MCF 10A (cell line): ENCODE measurements around the gene GTF2B. TPM values are rescaled to one million over a fixed set of nuclear protein-coding genes. Genes with fewer than 3 reads are reported as not detected.

Experiments used
- BruUV-seq: library from RNA; stranded (reverse); fragments of 400-500 nt; replicated peaks from 2 replicates; lab custom pipeline; 2021; lab: Mats Ljungman, UMichigan
- CTCF ChIA-PET: fragments of 300-600 bp; sonication (Branson Sonifier 250); formaldehyde crosslinking; extraction: SDS; loops from one replicate; lab custom pipeline; 2021; ENCODE audit warnings: antibody characterized with exemption, inconsistent platforms; lab: Yijun Ruan, JAX
- POLR2A ChIA-PET: fragments of 300-600, 350-650 bp; sonication (Branson Sonifier 250); formaldehyde crosslinking; extraction: SDS; loops from one replicate; lab custom pipeline; 2020; ENCODE audit warnings: antibody characterized with exemption, inconsistent platforms; lab: Yijun Ruan, JAX
- DNase-seq: peaks from one replicate; pipeline ENCODE4 v3.0.0-alpha.2; 2018; ENCODE audit not compliant: unreplicated experiment
- H3K27ac Mint-ChIP-seq: one replicate; pipeline ENCODE4 v1.8.0; 2022; ENCODE audit warnings: mild to moderate bottlenecking, low read depth, mixed read lengths; ENCODE audit not compliant: unreplicated experiment
- H3K27me3 Mint-ChIP-seq: one replicate; pipeline ENCODE4 v1.8.0; 2022; ENCODE audit warnings: mixed read lengths; ENCODE audit not compliant: insufficient read depth, unreplicated experiment
- H3K36me3 Mint-ChIP-seq: one replicate; pipeline ENCODE4 v1.8.0; 2022; ENCODE audit warnings: mild to moderate bottlenecking, moderate library complexity, mixed read lengths; ENCODE audit not compliant: insufficient read depth, unreplicated experiment
- H3K4me1 Mint-ChIP-seq: one replicate; pipeline ENCODE4 v1.8.0; 2022; ENCODE audit warnings: mixed read lengths; ENCODE audit not compliant: insufficient read depth, unreplicated experiment
- H3K4me3 Mint-ChIP-seq: one replicate; pipeline ENCODE4 v1.8.0; 2022; ENCODE audit warnings: mild to moderate bottlenecking, moderate library complexity, mixed read lengths; ENCODE audit not compliant: unreplicated experiment
- H3K9me3 Mint-ChIP-seq: one replicate; pipeline ENCODE4 v1.8.0; 2022; ENCODE audit warnings: mixed read lengths; ENCODE audit not compliant: unreplicated experiment
- intact Hi-C: fragments of 100-400 bp; cut with micrococcal nuclease; formaldehyde crosslinking; loops from 2 replicates; pipeline ENCODE4 v1.14.1; 2022
- total RNA-seq: library from RNA; stranded (reverse); gene quantifications from 2 replicates; pipeline ENCODE4 v1.2.3, GENCODE V29; 2022
- TF ChIP-seq, protein P1 (sequence below): fragments of 200-600 bp; IDR thresholded peaks from one replicate; pipeline ENCODE4 v1.8.0; 2022; ENCODE audit warnings: antibody characterized with exemption, mild to moderate bottlenecking; ENCODE audit not compliant: unreplicated experiment

Gene GTF2B
- total RNA-seq, 1 experiment from 2014 or later, result 18.8 TPM

DNA sequence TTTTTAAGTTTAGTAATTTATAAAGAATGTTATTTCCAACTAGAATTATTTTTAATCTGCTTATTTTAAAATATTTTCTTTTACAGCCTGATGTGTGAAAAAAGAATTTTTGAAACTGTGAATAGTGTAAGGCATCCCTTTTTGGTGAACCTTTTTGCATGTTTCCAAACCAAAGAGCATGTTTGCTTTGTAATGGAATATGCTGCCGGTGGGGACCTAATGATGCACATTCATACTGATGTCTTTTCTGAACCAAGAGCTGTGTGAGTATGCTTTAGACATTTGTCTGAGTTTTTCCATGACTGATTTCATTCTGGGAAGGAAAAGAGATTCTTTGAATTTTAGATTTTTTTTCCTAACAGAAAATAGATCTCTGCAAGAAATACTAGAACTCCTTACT is 77.9 kb downstream of the GTF2B start:
- DNase-seq, result no peak
- CTCF ChIA-PET, result interaction anchor here (0.7 kb wide), 1 partner anchor 797 kb away, joined by 3 read pairs; no protein-coding TSS in a partner anchor
- BruUV-seq, result no TSS peak

DNA sequence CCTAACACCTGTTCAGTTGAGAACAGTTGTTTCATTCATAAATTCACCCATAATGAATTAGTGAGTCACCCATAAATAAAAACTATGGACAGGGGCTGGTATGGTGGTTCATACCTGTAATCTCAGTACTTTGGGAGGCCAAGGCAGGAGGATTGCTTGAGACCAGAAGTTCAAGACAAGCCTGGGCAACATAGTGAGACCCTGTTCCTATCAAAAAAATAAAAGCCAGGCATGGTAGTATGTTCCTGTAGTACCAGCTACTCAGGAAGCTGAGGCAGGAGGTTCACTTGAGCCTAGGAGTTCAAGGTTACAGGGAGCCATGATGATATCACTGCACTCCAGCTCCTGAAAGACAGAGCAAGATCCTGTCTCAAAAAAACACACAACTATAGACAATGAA is 79.0 kb downstream of the GTF2B start:
- H3K4me1 Mint-ChIP-seq, result no peaks in the 10 kb centered on the region
- CTCF ChIA-PET, result interaction anchor here (0.6 kb wide), 1 partner anchor 97 kb away, joined by 3 read pairs; no protein-coding TSS in a partner anchor
- no peaks in the 10 kb centered on the region for H3K27me3 Mint-ChIP-seq
- H3K4me3 Mint-ChIP-seq, result no peak overlapping the region
- POLR2A ChIA-PET, result no interaction called here
- H3K27ac Mint-ChIP-seq, result no peak overlapping the region
- TF ChIP-seq, protein P1, sequence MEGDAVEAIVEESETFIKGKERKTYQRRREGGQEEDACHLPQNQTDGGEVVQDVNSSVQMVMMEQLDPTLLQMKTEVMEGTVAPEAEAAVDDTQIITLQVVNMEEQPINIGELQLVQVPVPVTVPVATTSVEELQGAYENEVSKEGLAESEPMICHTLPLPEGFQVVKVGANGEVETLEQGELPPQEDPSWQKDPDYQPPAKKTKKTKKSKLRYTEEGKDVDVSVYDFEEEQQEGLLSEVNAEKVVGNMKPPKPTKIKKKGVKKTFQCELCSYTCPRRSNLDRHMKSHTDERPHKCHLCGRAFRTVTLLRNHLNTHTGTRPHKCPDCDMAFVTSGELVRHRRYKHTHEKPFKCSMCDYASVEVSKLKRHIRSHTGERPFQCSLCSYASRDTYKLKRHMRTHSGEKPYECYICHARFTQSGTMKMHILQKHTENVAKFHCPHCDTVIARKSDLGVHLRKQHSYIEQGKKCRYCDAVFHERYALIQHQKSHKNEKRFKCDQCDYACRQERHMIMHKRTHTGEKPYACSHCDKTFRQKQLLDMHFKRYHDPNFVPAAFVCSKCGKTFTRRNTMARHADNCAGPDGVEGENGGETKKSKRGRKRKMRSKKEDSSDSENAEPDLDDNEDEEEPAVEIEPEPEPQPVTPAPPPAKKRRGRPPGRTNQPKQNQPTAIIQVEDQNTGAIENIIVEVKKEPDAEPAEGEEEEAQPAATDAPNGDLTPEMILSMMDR, result no peak
- DNase-seq, result no peak
- BruUV-seq, result no TSS peak
- intact Hi-C loops, result no loop called here
- no peaks in the 10 kb centered on the region for H3K9me3 Mint-ChIP-seq
- H3K36me3 Mint-ChIP-seq, result peaks cover 58% of the 10 kb centered on the region

More for the DNA sequence above, 77.9 kb downstream of the GTF2B start:
- no peak overlapping the region for H3K27ac Mint-ChIP-seq
- no peaks in the 10 kb centered on the region for H3K4me1 Mint-ChIP-seq
- no peaks in the 10 kb centered on the region for H3K27me3 Mint-ChIP-seq
- POLR2A ChIA-PET, result no interaction called here
- no peaks in the 10 kb centered on the region for H3K9me3 Mint-ChIP-seq
- TF ChIP-seq, protein P1, result no peak
- no peak overlapping the region for H3K4me3 Mint-ChIP-seq
- intact Hi-C loops, result no loop called here
- peaks cover 66% of the 10 kb centered on the region for H3K36me3 Mint-ChIP-seq

DNA sequence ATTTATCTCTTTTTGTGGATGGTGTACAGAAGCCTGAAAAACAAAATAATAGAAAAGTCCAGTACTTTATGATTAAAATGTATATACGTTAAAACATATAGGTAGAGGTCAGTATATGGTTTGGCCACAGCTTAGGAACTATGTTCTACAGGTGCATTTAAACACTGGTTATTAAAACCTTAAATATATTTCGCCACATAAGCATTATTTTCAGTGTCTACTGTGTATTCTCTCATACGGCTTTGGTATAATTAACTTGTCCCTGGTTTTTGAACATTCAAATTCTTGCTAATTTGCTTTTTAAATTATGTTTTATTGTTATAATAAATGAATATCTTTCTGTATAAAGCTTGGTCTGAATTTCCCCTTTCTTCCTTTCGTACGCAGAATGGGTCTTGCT is 87.9 kb downstream of the GTF2B start:
- Mint-ChIP-seq H3K4me3 (no peak overlapping the region), H3K4me1 (peaks cover 12% of the 10 kb centered on the region), H3K27ac (peak overlapping the region; percentile 90), H3K27me3 (no peaks in the 10 kb centered on the region), H3K36me3 (peaks cover 44% of the 10 kb centered on the region), H3K9me3 (no peaks in the 10 kb centered on the region)
- CTCF ChIA-PET, result no interaction called here
- TF ChIP-seq, protein P1, result no peak
- DNase-seq, result no peak
- intact Hi-C loops, result no loop called here
- BruUV-seq, result no TSS peak
- POLR2A ChIA-PET, result no interaction called here

DNA sequence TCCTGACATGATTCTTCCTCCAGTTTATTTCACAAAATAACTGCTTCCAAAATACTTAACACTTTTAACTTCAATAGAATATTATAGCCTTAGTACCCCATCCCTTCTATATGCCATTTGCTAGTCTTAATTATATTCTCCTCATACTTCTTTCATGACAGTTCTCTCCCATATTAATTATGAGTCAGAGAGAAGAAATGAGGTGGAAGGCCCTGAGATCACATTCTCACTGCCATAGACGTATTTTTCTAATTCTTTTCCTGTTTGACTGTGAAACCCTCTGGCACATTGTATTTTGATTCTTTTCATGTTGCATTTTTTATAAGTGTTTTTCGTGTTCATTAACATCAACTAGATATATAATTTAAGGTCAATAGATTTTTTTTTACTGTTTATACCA is 88.4 kb downstream of the GTF2B start:
- DNase-seq, result peak; percentile 14
- Mint-ChIP-seq H3K9me3 (no peaks in the 10 kb centered on the region), H3K27ac (peak overlapping the region; percentile 90), H3K4me3 (no peak overlapping the region), H3K36me3 (peaks cover 45% of the 10 kb centered on the region), H3K27me3 (no peaks in the 10 kb centered on the region), H3K4me1 (peaks cover 12% of the 10 kb centered on the region)
- ChIA-PET CTCF (no interaction called here), POLR2A (no interaction called here)
- intact Hi-C loops, result no loop called here
- BruUV-seq, result no TSS peak
- TF ChIP-seq, protein P1, result no peak

Other genes with a start within 250 kb of the GTF2B start
- gene PKN2, start 207.3 kb downstream of the GTF2B start, total RNA-seq, result 35.4 and 40.2 TPM in 2 replicates
- 59.1 and 61.5 TPM in 2 replicates for gene KYAT3, start 101.1 kb upstream of the GTF2B start, total RNA-seq
- gene RBMXL1, start 101.1 kb upstream of the GTF2B start, total RNA-seq, result 16.1 and 18.4 TPM in 2 replicates
- 19.4 and 20.1 TPM in 2 replicates for gene GBP3, start 131.3 kb upstream of the GTF2B start, total RNA-seq
- gene GBP1, start 173.6 kb upstream of the GTF2B start, total RNA-seq, result 10.4 and 10.6 TPM in 2 replicates
- gene GBP2, start 234.5 kb upstream of the GTF2B start, total RNA-seq, result 1.7 and 2.2 TPM in 2 replicates